GM12892 (cell line): Measurements from ENCODE around the gene CLCN1.
"Not testable (repeated sequence)": the region's sequence is repeated elsewhere in the genome, so short reads cannot be mapped to it uniquely, and the experiment has no call there.

Source experiments
- DNase-seq: peaks from one replicate; pipeline ENCODE4 v3.0.0; 2011; ENCODE audit not compliant: insufficient read length
- FAIRE-seq: peaks from 2 replicates; lab custom pipeline; 2011; peaks lifted over from hg19 to GRCh38; lab: Jason Lieb, UNC
- POLR2A ChIP-seq: IDR thresholded peaks from 2 replicates; pipeline ENCODE4 v1.6.1; 2011; ENCODE audit warnings: low read depth, low read length, control low read depth
- POLR2AphosphoS5 ChIP-seq: IDR thresholded peaks from 2 replicates; pipeline ENCODE4 v1.6.1; 2011; ENCODE audit warnings: low read depth, low read length, control low read depth
- TAF1 ChIP-seq: IDR thresholded peaks from 2 replicates; pipeline ENCODE4 v1.6.1; 2011; ENCODE audit warnings: low read depth, mild to moderate bottlenecking, control low read depth, low read length, borderline replicate concordance

The CLCN1 gene

GRCh38 chr7:143391462-143392404 lies 75.8 kb downstream of the CLCN1 start:
- FAIRE-seq (no peak), DNase-seq (no peak)
- TF ChIP-seq TAF1 = no peak
- TF ChIP-seq POLR2A = peak; percentile 43; the same call in 1 of the 2 replicates
- peak; percentile 63 for TF ChIP-seq POLR2AphosphoS5

DNA sequence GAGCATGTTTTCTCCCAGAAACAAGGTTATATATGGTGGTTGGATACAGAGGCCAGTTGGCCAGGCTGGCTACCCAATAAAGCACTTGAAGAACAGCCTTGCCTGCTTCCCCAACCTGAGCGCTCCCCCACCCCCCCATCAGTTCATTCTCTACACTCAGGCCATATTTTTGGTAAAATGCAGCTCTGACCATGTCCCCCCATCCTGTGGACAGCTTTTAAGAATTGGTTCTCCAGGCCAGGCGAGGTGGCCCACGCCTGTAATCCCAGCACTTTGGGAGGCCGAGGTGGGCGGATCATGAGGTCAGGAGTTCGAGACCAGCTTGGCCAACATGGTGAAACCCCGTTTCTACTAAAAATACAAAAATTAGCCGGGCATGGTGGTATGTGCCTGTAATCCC lies 76.5 kb downstream of the CLCN1 start:
- DNase-seq, FAIRE-seq: not testable (repeated sequence)

DNA sequence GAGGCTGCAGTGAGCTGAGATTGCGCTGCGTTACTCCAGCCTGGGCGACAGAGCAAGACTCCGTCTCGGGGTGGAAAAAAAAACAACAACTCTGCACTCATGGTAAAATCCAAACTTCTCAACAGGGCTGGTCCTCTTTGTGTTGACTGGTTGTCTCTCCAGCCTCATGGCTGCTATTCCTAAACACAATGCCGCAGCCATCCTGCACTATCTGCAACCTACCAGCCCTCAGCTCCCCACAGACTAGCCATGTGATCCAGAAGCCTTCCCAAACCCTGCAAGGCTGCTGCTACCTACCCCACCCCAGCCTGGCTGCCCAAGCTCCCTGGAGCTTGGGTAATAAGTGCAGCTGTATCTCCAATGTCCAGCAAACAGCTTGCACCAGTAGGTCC lies 77.0 kb downstream of the CLCN1 start:
- FAIRE-seq = no peak
- TF ChIP-seq POLR2AphosphoS5 (no peak; the same call in 1 of the 2 replicates), POLR2A (no peak), TAF1 (no peak)
- no peak for DNase-seq

- DNase-seq (no peak), FAIRE-seq (no peak)
- no peak for TF ChIP-seq POLR2AphosphoS5
Observed at GRCh38 chr7:143393267-143394041, 77.5 kb downstream of the CLCN1 start.

DNA sequence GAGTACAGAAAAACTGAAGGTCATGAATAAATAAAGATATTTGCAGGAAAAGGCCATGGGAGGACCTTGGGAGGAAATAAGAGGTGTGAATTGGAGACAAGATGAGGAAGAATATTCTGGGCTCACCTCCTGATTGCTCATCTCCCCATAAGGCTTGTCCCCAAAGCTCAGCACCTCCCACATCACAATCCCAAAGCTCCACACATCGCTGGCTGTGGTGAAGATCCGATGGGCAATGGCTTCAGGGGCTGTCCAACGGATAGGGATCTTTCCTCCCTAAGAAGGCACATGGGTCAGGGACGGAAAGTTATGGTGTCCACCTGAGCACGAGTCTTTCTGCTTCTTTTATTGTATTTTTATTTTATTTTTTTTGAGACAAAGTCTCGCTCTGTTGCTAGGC lies 78.2 kb downstream of the CLCN1 start:
- FAIRE-seq (no peak), DNase-seq (no peak)
- TF ChIP-seq POLR2AphosphoS5 = no peak; the same call in 1 of the 2 replicates
- no peak for TF ChIP-seq POLR2A
- no peak for TF ChIP-seq TAF1

DNA sequence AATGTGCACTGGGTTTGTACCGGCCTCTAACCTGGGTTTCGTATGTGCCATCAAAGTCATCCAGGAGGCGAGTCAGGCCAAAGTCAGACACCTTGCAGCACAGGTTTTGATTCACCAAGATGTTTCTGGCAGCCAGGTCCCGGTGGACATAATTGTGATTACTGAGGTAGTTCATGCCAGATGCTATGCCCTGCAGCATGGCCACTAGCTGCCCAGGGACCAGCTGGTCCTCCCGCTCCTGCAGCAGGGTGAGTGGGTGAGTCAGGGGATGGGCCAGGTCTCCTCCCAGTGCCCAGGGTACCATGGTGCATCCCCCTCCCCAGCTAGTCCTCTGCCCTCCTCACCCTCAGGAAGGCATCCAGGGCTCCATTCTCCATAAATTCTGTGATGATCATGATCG lies 78.9 kb downstream of the CLCN1 start:
- DNase-seq (no peak), FAIRE-seq (no peak)
- TF ChIP-seq POLR2AphosphoS5 = no peak
- TF ChIP-seq TAF1 = no peak
- no peak for TF ChIP-seq POLR2A

GRCh38 chr7:143395187-143396149 lies 79.6 kb downstream of the CLCN1 start:
- no peak for TF ChIP-seq POLR2AphosphoS5
- TF ChIP-seq POLR2A = no peak
- no peak for DNase-seq
- no peak for FAIRE-seq

DNA sequence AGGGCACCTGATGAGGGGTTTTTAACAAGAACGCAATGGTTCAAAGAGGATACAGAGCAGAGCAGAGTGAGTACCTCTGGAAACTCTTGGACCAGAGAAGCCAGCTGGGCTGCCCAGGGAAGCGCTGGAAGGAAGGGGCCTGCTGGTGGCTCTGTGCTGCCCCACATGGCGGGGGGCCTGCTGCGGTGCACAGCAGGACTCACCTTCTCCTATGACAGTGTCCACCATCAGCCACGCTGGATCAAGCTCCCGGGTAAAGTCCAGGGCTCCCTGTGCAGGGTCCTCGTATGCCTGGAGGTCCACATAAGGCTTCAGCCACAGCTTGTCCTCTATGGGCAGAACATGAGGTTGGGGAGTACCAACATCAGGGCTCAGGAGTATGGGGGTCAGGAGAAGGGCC lies 80.3 kb downstream of the CLCN1 start:
- TF ChIP-seq POLR2AphosphoS5 = no peak
- TF ChIP-seq TAF1 = no peak
- TF ChIP-seq POLR2A = no peak
- DNase-seq = no peak
- no peak for FAIRE-seq

GRCh38 chr7:143396625-143397556 lies 81.0 kb downstream of the CLCN1 start:
- TF ChIP-seq POLR2AphosphoS5 (no peak), POLR2A (no peak), TAF1 (no peak)
- no peak for DNase-seq
- FAIRE-seq = no peak

- no peak for FAIRE-seq
- TF ChIP-seq POLR2A = no peak
- no peak for TF ChIP-seq POLR2AphosphoS5
- TF ChIP-seq TAF1 = no peak
Observed at GRCh38 chr7:143397710-143398530, 82.0 kb downstream of the CLCN1 start.

More at GRCh38 chr7:143397710-143398530, 82.0 kb downstream of the CLCN1 start:
- no peak for DNase-seq
